GM10266 (cell line): ENCODE measurements around the gene NRXN3.

Experiments used
- DNase-seq: peaks from one replicate; pipeline ENCODE4 v3.0.0; 2012; ENCODE audit errors: extremely low spot score
- CTCF ChIP-seq: IDR thresholded peaks from 2 replicates; pipeline ENCODE4 v1.5.1; 2012; ENCODE audit warnings: mild to moderate bottlenecking, low read depth; ENCODE audit not compliant: control insufficient read depth, insufficient read depth; ENCODE audit errors: missing control alignments

The NRXN3 gene

DNA sequence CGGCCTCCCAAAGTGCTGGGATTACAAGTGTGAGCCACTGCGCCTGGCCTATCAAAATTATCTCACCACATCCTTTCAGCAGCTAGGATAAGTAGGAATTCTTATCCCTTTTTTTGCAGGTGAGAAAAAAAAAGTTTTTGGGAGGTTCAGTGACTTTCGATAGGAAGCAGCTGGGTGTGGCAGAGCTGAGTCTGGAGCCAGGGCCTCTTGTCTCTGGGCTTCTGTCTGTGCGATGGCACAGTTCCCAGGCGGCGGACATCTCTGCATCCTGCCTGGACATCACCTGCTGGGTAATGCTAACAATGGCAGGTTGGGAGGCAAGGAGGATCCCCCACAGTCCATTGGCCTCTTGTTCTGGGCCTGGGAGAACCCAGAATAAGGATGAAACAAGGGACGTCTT lies 12.5 kb downstream of the NRXN3 start:
- DNase-seq = no peak
- no peak for TF ChIP-seq CTCF

DNA sequence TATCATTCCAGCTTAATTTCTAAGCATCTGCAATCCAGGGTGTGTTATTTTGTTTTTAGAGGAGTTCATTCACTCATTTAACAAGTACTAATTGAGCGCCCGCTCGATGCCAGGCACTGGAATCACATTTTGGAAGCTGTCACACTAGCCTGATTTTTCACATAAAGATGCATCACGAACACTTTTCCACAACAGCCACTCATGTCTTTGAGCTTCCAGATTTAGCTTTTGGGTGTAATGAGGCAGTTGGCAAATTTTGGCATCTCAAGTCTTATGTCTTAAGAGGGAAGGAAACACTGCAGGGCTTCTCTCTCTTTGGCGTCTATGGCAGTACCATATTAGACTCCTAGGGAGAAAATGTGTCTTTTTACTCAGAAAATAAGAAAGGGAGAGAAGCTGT lies 14.0 kb downstream of the NRXN3 start:
- no peak for TF ChIP-seq CTCF

GRCh38 chr14:78186277-78186676 lies 16.1 kb downstream of the NRXN3 start:
- no peak for TF ChIP-seq CTCF
- no peak for DNase-seq

More for the DNA sequence above, 14.0 kb downstream of the NRXN3 start:
- DNase-seq = no peak

- DNase-seq = no peak
- no peak for TF ChIP-seq CTCF
Observed at GRCh38 chr14:78188882-78189281, 18.7 kb downstream of the NRXN3 start.

GRCh38 chr14:78195431-78195830 lies 25.3 kb downstream of the NRXN3 start:
- DNase-seq = no peak
- no peak for TF ChIP-seq CTCF

- no peak for TF ChIP-seq CTCF
- no peak for DNase-seq
Observed at GRCh38 chr14:78196323-78196722, 26.1 kb downstream of the NRXN3 start.

- DNase-seq = no peak
- no peak for TF ChIP-seq CTCF
Observed at GRCh38 chr14:78197051-78197450, 26.9 kb downstream of the NRXN3 start.
